Measurements from ENCODE around the gene AGAP3. TPM values are rescaled to one million over a fixed set of nuclear protein-coding genes. Genes with fewer than 3 reads are reported as not detected.

The AGAP3 gene
- polyA plus RNA-seq, 3 donors = 6.4 to 133 (median 6.8) TPM

- Histone ChIP-seq H3K4me3 (replicated peaks in 1 of 3; ENCODE audit: low read depth in 2 of 3, low read length in 3 of 3) (peak overlapping the region in 2 of 3 experiments; percentile 59 to 88), H3K9me3 (replicated peaks in 1 of 2; ENCODE audit: control insufficient read depth in 1 of 2, insufficient read depth in 1 of 2, low read length in 2 of 2) (no peaks in the 10 kb centered on the region), H3K27me3 (ENCODE audit: control insufficient read depth in 2 of 2, insufficient read depth in 2 of 2, low read length in 2 of 2) (no peaks in the 10 kb centered on the region), H3K79me2 (ENCODE audit: insufficient read depth, low read length) (peaks cover 42% of the 10 kb centered on the region), H4K20me1 (ENCODE audit: insufficient read depth, low read length) (peaks cover 33% of the 10 kb centered on the region), H3K4me1 (ENCODE audit: control insufficient read depth in 1 of 2, insufficient read depth in 2 of 2, low read length in 2 of 2) (peaks cover 60 to 81% of the 10 kb centered on the region in 2 donors), H3K9ac (ENCODE audit: insufficient read depth, low read length, poor library complexity, severe bottlenecking) (no peak overlapping the region), H3K36me3 (replicated peaks in 1 of 2; ENCODE audit: control insufficient read depth in 1 of 2, insufficient read depth in 2 of 2, low read length in 2 of 2) (no peaks in the 10 kb centered on the region), H3K4me2 (replicated peaks; ENCODE audit: extremely low read depth, low read length, poor library complexity, severe bottlenecking) (peak overlapping the region; percentile 86), H2AFZ (ENCODE audit: insufficient read depth, low read depth, low read length, poor library complexity, severe bottlenecking) (peak overlapping the region; percentile 72), H3K27ac (ENCODE audit: low read depth in 1 of 2, low read length in 2 of 2) (peak overlapping the region in 1 of 2 donors; percentile 81)
- intact Hi-C loops (cut with micrococcal nuclease) = loop anchor here in 1 of 2 donors (10.0 kb wide), 2 partner anchors 299 to 709 kb away; partner anchors contain the start of gene ZNF775
- peaks cover 0 to 2% (median 0%) of the 10 kb centered on the region in 7 donors for H3K9me3 Mint-ChIP-seq
- no peak for DNase-seq
- peak overlapping the region in 6 of 7 donors; percentile 25 to 86 (median 64) for H3K27ac Mint-ChIP-seq
- peak overlapping the region in 1 of 2 donors; percentile 84 for H3K4me3 Mint-ChIP-seq
- H3K27me3 Mint-ChIP-seq (ENCODE audit: low read depth in 3 of 3) = peaks cover 0 to 2% (median 0%) of the 10 kb centered on the region in 3 donors
- WGBS (ENCODE audit: insufficient coverage) = 0% methylated on average over 1 of the region's 3 CpGs
- peaks cover 0 to 2% of the 10 kb centered on the region in 2 donors for H3K36me3 Mint-ChIP-seq
- peaks cover 50% of the 10 kb centered on the region for H3K4me1 Mint-ChIP-seq
- no peak for TF ChIP-seq CTCF (IDR thresholded peaks at IDR 0.05)
Measured at GRCh38 chr7:151083824-151084160, 2.5 kb upstream of the AGAP3 start.

DNA sequence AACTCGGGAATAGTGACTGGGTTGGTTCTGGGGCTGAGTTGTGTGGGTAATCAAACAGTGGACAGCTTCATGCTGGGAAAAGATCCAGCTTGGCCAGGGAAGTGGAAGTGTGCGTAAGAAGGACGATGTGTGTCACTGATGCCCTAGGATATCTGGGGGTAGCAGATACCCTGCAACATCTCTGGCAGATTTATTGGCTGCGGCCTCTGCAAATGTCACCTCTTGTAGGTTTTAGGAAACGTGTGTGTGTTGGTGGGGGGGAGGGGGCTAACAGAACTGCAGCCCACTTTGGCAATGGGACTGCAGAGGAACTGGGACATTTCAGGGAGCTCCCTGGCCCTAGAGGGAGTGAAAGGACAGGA lies 965 bp upstream of the AGAP3 start:
- 42% methylated on average over 5 of the region's 5 CpGs for WGBS (ENCODE audit: insufficient coverage)
- H3K27ac ChIP-seq (ENCODE audit: low read depth in 1 of 2, low read length in 2 of 2) = peak overlapping the region; percentile 74 to 79
- H3K9me3 Mint-ChIP-seq = peaks cover 0 to 3% (median 0%) of the 10 kb centered on the region in 7 donors
- H3K27ac Mint-ChIP-seq = peak overlapping the region; percentile 74 to 94 (median 87)
- H3K4me2 ChIP-seq (replicated peaks; ENCODE audit: extremely low read depth, low read length, poor library complexity, severe bottlenecking) = peak overlapping the region; percentile 81
- H3K4me3 Mint-ChIP-seq = peak overlapping the region; percentile 77 to 86
- TF ChIP-seq CTCF (IDR thresholded peaks at IDR 0.05) = no peak
- no peaks in the 10 kb centered on the region for H3K36me3 ChIP-seq (replicated peaks in 1 of 2; ENCODE audit: control insufficient read depth in 1 of 2, insufficient read depth in 2 of 2, low read length in 2 of 2)
- H3K79me2 ChIP-seq (ENCODE audit: insufficient read depth, low read length) = peaks cover 36% of the 10 kb centered on the region
- H3K36me3 Mint-ChIP-seq = peaks cover 3 to 5% of the 10 kb centered on the region in 2 donors
- H3K4me3 ChIP-seq (replicated peaks in 1 of 3; ENCODE audit: low read depth in 2 of 3, low read length in 3 of 3) = peak overlapping the region; percentile 36 to 74 (median 46)
- H3K9ac ChIP-seq (ENCODE audit: insufficient read depth, low read length, poor library complexity, severe bottlenecking) = no peak overlapping the region
- intact Hi-C loops (cut with micrococcal nuclease) = loop anchor here in 1 of 2 donors (10.0 kb wide), 2 partner anchors 301 to 711 kb away; partner anchors contain the start of gene ZNF775
- H2AFZ ChIP-seq (ENCODE audit: insufficient read depth, low read depth, low read length, poor library complexity, severe bottlenecking) = peak overlapping the region; percentile 77
- DNase-seq = no peak
- no peaks in the 10 kb centered on the region for H3K9me3 ChIP-seq (replicated peaks in 1 of 2; ENCODE audit: control insufficient read depth in 1 of 2, insufficient read depth in 1 of 2, low read length in 2 of 2)
- peaks cover 65 to 83% of the 10 kb centered on the region in 2 donors for H3K4me1 ChIP-seq (ENCODE audit: control insufficient read depth in 1 of 2, insufficient read depth in 2 of 2, low read length in 2 of 2)
- peaks cover 33% of the 10 kb centered on the region for H4K20me1 ChIP-seq (ENCODE audit: insufficient read depth, low read length)
- peaks cover 56% of the 10 kb centered on the region for H3K4me1 Mint-ChIP-seq
- peaks cover 0 to 2% (median 0%) of the 10 kb centered on the region in 3 donors for H3K27me3 Mint-ChIP-seq (ENCODE audit: low read depth in 3 of 3)
- no peaks in the 10 kb centered on the region for H3K27me3 ChIP-seq (ENCODE audit: control insufficient read depth in 2 of 2, insufficient read depth in 2 of 2, low read length in 2 of 2)

Measured in CD14-positive monocyte (primary cell).